ENCODE data around the gene WSB1.

DNA sequence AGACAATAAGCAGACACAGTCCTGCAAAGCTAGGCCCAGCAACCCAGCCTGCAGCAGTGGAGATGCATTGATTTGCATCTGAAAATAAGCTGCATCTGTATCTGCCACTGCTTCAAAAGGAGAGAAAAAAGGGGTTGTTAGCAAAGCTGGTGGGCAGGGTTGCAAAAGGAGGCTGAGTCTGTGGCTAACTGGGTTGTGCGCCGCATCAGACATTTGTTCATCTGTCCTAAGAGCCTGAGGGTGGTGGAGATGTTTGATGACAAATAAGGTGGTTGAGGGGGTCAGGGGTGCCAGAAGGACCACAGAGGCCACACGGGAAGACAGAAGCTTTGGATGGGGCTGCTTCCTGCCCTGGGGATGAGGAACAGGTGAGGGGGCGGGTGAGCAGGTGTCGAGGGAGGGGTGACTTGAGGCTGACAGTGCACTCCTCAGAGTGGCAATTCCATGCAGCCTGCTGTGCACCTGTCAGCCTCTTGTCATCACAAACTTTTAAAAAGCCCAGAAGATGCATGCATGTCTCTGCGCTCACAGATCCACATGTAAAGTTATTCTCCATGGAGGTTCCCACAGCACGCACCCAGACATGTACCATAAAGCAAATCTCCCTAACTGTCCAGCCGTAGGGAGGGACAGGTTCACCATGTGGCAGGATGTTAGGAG is 35.4 kb downstream of the WSB1 start:
- TF ChIP-seq TOX (CRISPR knock-in tag; IDR thresholded peaks at IDR 0.05; ENCODE audit: borderline replicate concordance) = no peak
- no peak for TF ChIP-seq ZFP30 (CRISPR knock-in tag; IDR thresholded peaks at IDR 0.05)
- no peak for TF ChIP-seq ZFP3 (CRISPR knock-in tag; IDR thresholded peaks at IDR 0.05)
- TF ChIP-seq, protein P1, sequence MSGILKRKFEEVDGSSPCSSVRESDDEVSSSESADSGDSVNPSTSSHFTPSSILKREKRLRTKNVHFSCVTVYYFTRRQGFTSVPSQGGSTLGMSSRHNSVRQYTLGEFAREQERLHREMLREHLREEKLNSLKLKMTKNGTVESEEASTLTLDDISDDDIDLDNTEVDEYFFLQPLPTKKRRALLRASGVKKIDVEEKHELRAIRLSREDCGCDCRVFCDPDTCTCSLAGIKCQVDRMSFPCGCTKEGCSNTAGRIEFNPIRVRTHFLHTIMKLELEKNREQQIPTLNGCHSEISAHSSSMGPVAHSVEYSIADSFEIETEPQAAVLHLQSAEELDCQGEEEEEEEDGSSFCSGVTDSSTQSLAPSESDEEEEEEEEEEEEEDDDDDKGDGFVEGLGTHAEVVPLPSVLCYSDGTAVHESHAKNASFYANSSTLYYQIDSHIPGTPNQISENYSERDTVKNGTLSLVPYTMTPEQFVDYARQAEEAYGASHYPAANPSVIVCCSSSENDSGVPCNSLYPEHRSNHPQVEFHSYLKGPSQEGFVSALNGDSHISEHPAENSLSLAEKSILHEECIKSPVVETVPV (CRISPR knock-in tag; IDR thresholded peaks at IDR 0.05) = no peak
- no peak for TF ChIP-seq RARB (CRISPR knock-in tag; IDR thresholded peaks at IDR 0.05)
- no peak for TF ChIP-seq PPARA (CRISPR knock-in tag; IDR thresholded peaks at IDR 0.05; ENCODE audit: borderline replicate concordance)
- no peak for TF ChIP-seq OSR1 (CRISPR knock-in tag; IDR thresholded peaks at IDR 0.05)
